ENCODE results near the gene WDR74.
"Not testable (repeated sequence)": the region's sequence is repeated elsewhere in the genome, so short reads cannot be mapped to it uniquely, and the experiment has no call there.

WDR74 gene

DNA sequence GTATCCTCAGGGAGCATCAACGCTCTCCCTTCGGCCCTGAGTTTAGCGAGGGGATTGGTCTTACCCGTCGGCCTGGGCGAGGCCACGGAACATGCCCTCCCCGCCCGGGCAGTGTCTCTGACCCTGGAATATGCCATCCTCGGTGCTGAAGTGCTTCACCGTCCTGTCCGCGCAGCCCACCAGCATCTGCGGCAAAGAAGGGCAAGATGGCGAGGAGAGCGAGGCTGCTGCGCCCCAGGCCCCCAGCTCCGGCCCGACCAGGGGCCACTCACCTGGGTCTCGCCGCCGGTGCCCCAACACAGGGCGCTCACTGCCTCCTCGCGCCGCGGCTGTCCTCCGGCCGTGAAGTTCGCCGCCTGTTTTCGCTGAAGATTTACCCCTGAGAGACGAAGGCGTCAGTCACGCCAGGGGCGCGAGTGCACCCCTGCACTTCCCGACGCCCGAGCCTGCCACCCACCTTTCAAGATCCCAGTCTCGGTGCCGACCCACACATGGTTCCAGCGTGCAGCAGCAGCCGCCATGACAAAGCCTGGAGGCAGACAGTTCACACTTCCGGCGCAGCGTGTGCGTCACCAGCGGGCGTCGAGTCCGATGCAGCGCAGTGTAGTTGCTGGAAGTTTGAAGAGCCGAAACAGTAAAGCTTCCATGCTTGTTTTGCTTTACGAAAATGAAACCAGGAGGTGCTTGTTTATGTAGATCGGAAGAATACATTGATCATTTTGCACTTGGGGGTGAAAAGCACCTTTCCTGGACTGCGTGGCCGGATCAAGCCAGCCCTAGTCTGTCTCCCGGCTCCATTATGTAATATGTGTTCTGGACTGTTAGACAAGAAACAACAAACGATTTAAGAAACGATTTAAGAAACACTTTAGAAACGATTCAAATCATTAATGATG, at the start of gene WDR74:
Gene WDR74, minus strand, starts transcription at position 541 of the 896 bp plus-strand sequence. Its CDS starts 20 bp downstream, at position 521.
- DNase-seq = peak; percentile 94

DNA sequence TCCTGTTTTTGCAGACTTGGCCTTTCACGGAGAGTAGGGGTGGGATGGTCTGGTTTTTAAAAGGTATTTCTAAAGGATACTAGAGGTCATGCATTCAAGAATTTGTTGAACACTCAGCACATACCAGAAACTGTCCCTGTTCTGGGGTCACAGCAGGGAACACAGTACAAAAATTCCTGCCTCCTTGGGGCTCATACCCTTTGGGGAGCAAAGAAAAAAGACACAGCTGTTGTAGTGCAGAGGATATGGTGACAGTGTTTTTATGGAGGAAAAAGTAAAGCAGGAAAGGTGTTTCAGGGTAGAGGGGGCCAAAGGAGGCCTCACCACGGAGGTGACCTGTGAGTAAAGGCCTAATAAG, 49.7 kb upstream of the WDR74 start:
- DNase-seq = no peak

- DNase-seq = no peak
These were observed 49.0 kb upstream of the WDR74 start for GRCh38 chr11:62888406-62888805.

DNA sequence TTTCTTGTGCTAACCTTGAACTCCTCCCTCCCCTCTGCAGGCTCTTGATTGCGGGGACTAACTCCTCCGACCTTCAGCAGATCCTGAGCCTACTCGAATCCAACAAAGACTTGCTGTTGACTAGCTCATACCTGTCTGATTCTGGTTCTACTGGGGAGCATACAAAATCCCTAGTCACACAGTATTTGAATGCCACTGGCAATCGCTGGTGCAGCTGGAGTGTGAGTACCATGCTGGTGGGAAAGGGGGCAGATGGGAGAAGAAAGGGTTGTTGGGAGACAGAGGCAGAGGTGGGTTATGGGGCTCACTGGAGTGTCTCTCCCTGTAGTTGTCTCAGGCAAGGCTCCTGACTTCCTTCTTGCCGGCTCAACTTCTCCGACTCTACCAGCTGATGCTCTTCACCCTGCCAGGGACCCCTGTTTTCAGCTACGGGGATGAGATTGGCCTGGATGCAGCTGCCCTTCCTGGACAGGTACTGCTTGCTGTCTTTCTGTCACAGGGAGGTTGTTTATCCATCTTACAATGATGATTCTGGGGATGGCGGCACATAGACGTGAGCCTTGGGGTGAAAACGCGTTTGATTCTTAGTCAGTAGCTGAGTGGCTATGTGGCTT, 45.9 kb upstream of the WDR74 start:
- no peak for DNase-seq

- DNase-seq = no peak
These were observed 44.3 kb upstream of the WDR74 start for GRCh38 chr11:62883673-62884072.

GRCh38 chr11:62882788-62883501, 43.6 kb upstream of the WDR74 start:
- no peak for DNase-seq

- DNase-seq = no peak
These were observed 43.0 kb upstream of the WDR74 start for GRCh38 chr11:62882431-62882749.

DNA sequence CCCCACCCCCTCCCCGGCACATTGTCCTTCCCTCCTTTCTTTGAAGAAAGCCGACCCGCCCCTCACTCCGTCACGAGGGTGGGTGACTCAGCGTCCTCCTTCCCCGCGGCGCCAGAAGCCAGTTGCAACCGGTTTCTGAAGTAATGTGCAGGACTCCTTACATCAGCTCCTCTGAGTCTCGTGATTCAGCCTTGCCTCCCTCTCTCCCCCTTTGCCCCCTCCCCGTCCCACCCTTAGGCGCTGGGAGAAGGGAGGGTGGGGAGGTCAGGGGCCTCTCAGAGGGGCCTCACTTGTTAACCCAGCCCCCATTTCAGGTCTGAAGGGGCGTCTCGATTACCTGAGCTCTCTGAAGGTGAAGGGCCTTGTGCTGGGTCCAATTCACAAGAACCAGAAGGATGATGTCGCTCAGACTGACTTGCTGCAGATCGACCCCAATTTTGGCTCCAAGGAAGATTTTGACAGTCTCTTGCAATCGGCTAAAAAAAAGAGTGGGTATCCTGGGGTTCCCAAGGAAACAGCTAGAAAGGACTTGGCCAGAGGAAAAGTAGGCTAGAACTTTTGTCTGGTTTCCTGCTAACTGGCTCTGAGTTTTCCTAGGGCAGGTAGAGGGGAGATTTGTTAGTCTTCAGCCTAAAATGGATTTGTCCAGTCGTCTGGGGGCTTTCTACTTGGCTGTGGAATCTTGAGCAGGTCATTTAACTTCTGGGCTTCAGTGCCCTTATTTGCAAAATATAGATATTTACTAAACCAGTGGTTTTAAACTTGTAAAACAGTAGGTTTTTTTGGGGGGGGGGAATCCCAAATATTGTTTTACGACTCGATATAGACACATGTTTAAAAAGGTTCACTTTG, 42.4 kb upstream of the WDR74 start:
- DNase-seq = no peak

- peak; percentile 97 for DNase-seq
These were observed 41.6 kb upstream of the WDR74 start, which contains the start of gene SLC3A2 for GRCh38 chr11:62880803-62881578. Gene SLC3A2 (plus strand): TSS chr11:62880896. CDS start chr11:62881024, 128 bp downstream.

DNA sequence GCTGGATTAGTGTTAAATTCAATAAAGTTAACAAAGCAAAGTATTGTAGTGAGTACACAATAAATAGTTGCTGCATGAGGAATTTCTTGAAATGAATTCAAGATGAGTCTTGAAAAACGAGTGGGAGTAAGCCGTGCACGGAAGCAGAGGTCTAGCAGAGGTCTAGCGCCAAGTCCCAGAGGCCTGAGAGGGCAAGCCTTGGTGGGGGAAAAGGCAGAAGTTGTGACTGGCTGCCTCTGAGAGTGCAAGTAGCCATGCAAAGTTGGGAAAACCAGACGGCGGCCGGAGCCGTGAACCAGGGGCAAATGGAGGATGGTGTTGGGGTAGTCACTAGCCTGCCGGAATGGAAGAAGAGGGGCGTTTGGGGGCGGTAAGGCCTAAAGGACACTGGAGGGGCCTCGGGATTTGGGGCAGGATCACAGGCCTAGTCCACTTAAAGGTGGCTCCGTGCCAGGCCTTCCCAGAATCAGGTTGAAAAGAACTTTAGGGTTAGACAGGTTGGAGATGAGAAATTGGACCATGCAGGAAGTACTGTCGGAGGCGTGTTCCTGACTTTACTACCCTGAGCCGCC, 40.9 kb upstream of the WDR74 start:
- no peak for DNase-seq

DNA sequence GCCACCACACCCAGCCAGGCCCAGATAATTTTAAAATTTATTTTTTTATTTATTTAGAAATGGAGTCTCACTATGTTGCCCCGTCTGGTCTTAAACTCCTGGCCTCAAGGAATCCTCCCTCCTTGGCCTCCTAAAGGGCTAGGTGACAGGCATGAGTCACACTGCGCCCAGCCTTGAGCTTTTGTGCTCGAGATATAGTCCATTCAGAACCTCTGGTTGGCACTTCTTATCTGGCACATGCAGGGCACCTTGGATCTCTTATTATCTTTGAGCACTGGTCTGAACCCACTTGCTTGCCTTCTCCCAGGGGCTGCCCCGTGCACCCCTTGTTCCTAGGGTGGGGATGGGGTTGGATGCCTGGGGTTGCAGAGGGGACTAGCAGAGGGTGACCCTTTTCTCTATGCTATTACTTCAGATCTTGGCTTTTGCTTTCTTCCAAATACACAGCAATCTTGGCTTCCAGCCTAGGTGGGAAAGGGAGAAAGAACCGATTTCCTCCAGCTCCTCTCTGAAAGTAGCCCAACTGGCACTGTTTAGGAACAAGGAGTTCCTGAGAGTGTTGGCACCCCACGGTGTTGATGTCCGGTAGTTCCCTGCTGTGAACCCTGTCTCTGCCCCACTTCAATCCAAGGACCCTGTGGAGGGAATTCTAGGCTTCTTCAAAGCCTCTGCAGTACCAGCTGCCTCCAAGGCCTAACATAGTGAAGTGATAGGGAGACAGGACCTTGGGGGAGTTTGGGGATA, 40.0 kb upstream of the WDR74 start:
- DNase-seq = no peak

DNA sequence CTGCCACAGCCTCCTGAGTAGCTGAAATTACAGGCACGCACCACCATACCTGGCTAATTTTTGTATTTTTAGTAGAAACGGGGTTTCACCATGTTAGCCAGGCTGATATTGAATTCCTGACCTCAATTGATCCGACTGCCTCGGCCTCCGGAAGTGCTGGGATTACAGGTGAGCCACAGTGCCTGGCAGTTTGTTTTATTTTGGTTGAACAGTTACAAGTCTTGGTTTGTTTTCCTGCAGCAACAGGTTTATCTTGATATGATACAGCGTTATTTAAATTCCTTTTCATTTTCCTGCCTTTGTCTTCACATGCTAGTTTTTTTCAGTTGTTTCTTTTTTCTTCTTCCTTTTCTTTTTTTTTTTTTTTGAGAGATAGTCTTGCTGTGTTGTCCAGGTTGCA, 37.3 kb upstream of the WDR74 start:
- DNase-seq = no peak

DNA sequence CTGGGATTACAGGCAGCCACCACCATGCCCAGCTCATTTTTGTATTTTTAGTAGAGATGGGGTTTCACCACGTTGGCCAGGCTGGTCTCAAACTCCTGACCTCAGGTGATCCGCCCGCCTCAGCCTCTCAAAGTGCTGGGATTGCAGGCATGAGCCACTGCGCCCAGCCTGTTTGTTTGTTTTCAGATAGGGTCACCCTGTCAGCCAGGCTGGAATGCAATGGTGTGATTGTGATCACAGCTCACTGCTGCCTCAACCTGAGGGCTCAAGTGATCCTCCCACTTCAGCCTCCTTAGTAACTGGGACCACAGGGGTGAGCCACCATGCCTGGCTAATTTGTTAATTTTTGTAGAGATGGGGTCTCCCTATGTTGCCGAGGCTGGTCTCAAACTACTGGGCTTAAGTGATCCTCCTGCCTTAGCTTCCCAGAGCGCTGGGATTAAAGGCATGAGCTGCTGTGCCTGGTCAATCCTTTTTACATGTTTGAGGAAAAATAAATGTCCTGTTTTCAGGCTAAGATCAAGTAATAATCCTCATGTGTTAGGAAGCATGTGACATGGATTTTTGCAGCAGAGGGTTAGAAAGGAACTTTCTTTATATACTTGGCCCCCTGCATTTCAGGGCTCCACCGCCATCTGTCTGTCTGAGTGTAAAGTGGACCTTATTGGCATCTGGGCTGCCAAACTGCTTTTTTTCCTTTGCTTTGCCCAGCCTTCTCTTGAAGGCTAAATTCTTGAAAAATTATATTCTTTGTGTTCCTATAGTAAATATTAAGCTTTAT, 36.5 kb upstream of the WDR74 start:
- no peak for DNase-seq

DNA sequence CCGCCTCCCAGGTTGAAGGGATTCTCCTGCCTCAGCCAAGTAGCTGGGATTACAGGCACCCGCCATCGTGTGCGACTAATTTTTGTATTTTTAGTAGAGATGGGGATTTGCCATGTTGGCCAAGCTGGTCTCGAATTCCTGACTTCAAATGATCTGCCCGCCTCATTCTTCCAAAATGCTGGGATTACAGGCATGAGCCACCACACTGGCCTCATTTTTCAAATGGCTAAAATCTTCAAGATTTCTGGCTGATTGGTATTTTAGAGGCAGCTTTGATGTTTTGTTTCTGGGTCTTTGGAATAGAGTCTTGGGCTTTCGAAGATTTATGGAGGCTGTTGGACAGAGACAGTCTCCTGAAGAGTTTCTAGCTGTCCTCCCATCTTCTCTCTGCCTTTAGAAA, 35.5 kb upstream of the WDR74 start:
- no peak for DNase-seq

DNA sequence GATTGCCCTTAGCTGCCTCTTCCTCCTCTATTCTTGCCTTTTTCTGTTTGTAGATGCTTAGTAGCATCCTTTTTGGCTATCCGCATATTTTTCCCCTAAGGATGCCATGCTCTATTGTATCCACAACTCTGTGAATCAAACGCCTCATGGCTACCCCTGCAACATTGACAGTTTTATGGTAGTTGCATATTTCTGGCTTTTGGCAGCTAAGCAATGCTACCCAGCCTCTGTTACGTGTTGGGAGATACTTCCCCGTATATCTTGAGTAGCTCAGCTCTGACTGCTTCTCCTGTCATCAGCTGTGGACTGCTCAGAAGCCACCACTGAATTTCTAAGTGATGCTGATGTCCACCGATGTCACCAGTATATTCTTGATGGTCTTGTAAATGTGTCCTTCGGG, 26.2 kb upstream of the WDR74 start:
- DNase-seq = no peak

DNA sequence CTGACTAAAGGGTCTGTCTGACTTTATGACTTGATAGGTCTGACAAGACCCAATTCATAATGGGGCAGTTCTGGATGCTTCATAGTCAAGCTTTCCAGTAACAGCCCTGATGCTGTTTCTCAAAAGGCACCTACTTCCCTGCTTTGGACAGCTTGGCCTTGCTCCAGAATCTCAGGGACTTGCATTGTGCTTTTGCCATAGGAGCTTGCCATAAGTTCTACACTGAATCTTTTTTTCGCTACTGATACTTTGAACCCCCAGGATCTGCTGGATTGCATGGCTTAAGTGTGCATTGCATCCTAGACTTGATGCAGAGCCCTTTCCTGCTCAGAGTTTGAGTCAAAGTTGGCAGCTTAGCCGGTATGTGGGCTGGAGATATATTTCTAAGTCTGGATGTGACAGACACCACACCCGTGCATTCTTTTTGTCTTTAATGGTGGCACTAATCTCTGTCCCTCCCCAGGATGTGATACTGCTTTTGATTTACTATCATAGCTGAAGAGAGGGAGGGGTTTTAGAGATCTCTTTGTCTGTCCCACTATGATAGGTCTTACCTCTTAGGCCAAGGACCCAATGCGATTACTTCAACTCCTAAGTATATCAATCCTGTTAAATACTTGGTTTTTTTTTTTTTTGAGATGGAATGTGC, 24.4 kb upstream of the WDR74 start:
- no peak for DNase-seq

GRCh38 chr11:62861564-62862192, 22.3 kb upstream of the WDR74 start:
- DNase-seq = not testable (repeated sequence)

- no peak for DNase-seq
These were observed 21.6 kb upstream of the WDR74 start for GRCh38 chr11:62860835-62861563.

Data from retina (tissue), 1 donor.